Measurements from ENCODE around the gene RIT2. TPM values are rescaled to one million over a fixed set of nuclear protein-coding genes. Genes with fewer than 3 reads are reported as not detected.

RIT2 gene
- total RNA-seq, 2 donors from 2014 or later, result not detected

GRCh38 chr18:43043626-43044025 is 71.9 kb downstream of the RIT2 start:
- no peak overlapping the region for H3K4me3 ChIP-seq
- H3K4me1 ChIP-seq, result no peaks in the 10 kb centered on the region
- intact Hi-C loops (cut with DNase I), result no loop called here
- no peak overlapping the region for H3K27ac ChIP-seq
- H3K36me3 ChIP-seq, result no peaks in the 10 kb centered on the region
- no peak for DNase-seq
- H3K9ac ChIP-seq (ENCODE audit: low read depth in 2 of 2, low read length in 2 of 2), result no peak overlapping the region
- H3K27me3 ChIP-seq, result no peaks in the 10 kb centered on the region
- TF ChIP-seq CTCF (IDR thresholded peaks at IDR 0.05), result no peak
- no peaks in the 10 kb centered on the region for H3K9me3 ChIP-seq

- no peak for DNase-seq
- H3K4me1 ChIP-seq, result no peaks in the 10 kb centered on the region
- H3K27ac ChIP-seq, result no peak overlapping the region
- no peak overlapping the region for H3K9ac ChIP-seq (ENCODE audit: low read depth in 2 of 2, low read length in 2 of 2)
- H3K4me3 ChIP-seq, result no peak overlapping the region
- H3K27me3 ChIP-seq, result no peaks in the 10 kb centered on the region
- intact Hi-C loops (cut with DNase I), result no loop called here
- H3K36me3 ChIP-seq, result no peaks in the 10 kb centered on the region
- no peak for TF ChIP-seq CTCF (IDR thresholded peaks at IDR 0.05)
- no peaks in the 10 kb centered on the region for H3K9me3 ChIP-seq
These were observed 75.2 kb downstream of the RIT2 start for GRCh38 chr18:43040281-43040680.

- DNase-seq, result no peak
- Histone ChIP-seq H3K27ac (no peak overlapping the region), H3K4me3 (no peak overlapping the region), H3K27me3 (no peaks in the 10 kb centered on the region), H3K9ac (ENCODE audit: low read depth in 2 of 2, low read length in 2 of 2) (no peak overlapping the region), H3K4me1 (no peaks in the 10 kb centered on the region), H3K36me3 (no peaks in the 10 kb centered on the region), H3K9me3 (no peaks in the 10 kb centered on the region)
- intact Hi-C loops (cut with DNase I), result no loop called here
- TF ChIP-seq CTCF (IDR thresholded peaks at IDR 0.05), result no peak
These were observed 80.6 kb downstream of the RIT2 start for GRCh38 chr18:43034683-43035500.

GRCh38 chr18:43031169-43031568 is 84.3 kb downstream of the RIT2 start:
- intact Hi-C loops (cut with DNase I), result no loop called here
- no peak overlapping the region for H3K27ac ChIP-seq
- H3K36me3 ChIP-seq, result no peaks in the 10 kb centered on the region
- H3K9ac ChIP-seq (ENCODE audit: low read depth in 2 of 2, low read length in 2 of 2), result no peak overlapping the region
- DNase-seq, result no peak
- H3K9me3 ChIP-seq, result no peaks in the 10 kb centered on the region
- no peak for TF ChIP-seq CTCF (IDR thresholded peaks at IDR 0.05)
- H3K4me1 ChIP-seq, result no peaks in the 10 kb centered on the region
- no peak overlapping the region for H3K4me3 ChIP-seq
- H3K27me3 ChIP-seq, result no peaks in the 10 kb centered on the region

GRCh38 chr18:43029414-43029813 is 86.1 kb downstream of the RIT2 start:
- Histone ChIP-seq H3K27me3 (no peaks in the 10 kb centered on the region), H3K9ac (ENCODE audit: low read depth in 2 of 2, low read length in 2 of 2) (no peak overlapping the region), H3K9me3 (no peaks in the 10 kb centered on the region), H3K4me1 (no peaks in the 10 kb centered on the region), H3K27ac (no peak overlapping the region), H3K4me3 (no peak overlapping the region), H3K36me3 (no peaks in the 10 kb centered on the region)
- DNase-seq, result no peak
- TF ChIP-seq CTCF (IDR thresholded peaks at IDR 0.05), result no peak
- intact Hi-C loops (cut with DNase I), result no loop called here

Measured in colonic mucosa (tissue), 4 donors.